Measurements from ENCODE around the gene ADGRF1.
"Not testable (repeated sequence)": the region's sequence is repeated elsewhere in the genome, so short reads cannot be mapped to it uniquely, and the experiment has no call there.

The ADGRF1 gene

GRCh38 chr6:47061309-47062300 lies 19.5 kb upstream of the ADGRF1 start:
- DNase-seq (ENCODE audit: low spot score), result no peak

DNA sequence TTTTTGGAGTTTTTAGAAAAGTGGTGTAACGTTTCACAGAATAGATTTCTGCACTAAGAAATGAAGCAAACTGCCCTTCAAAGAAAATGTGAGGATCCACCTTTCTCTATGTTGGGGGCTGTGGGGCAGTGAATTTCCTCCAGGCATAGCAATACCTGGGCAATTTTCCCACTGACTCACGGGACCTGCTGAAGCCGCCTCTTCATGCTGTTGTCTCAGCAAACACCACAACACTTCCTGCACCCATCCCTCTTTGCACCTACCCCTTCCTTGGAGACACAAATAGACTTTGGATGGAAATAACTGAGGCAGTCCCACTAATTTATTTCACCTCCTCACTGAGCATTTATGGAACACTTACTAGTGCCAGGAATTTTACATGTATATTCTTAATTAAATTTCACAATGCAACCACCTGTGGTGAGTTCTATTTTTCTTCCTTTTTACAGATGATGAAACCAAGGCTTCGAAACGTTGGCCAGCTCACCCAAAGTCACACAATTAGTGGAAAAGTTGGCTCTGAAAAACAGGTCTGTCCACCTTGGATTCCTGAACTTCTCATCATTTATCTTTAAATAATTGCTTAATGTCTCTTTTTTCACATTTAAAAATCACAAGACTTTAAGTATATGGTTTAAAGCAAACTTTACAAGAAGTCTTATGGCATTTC lies 17.2 kb upstream of the ADGRF1 start:
- DNase-seq (ENCODE audit: low spot score), result no peak

GRCh38 chr6:47057830-47058540 lies 15.9 kb upstream of the ADGRF1 start:
- DNase-seq (ENCODE audit: low spot score), result no peak

GRCh38 chr6:47056832-47057231 lies 14.7 kb upstream of the ADGRF1 start:
- DNase-seq (ENCODE audit: low spot score), result no peak

DNA sequence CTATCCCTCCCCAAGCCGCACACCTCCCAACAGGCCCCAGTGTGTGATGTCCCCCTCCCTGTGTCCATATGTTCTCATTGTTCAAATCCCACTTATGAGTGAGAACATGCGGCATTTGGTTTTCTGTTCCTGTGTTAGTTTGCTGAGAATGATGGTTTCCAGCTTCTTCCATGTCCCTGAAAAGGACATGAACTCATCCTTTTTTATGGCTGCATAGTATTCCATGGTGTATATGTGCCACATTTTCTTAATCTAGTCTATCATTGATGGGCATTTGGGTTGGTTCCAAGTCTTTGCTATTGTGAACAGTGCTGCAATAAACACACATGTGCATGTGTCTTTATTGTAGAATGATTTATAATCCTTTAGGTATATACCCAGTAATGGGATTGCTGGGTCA lies 12.2 kb upstream of the ADGRF1 start:
- DNase-seq (ENCODE audit: low spot score), result not testable (repeated sequence)

GRCh38 chr6:47048638-47049037 lies 6.5 kb upstream of the ADGRF1 start:
- DNase-seq (ENCODE audit: low spot score), result no peak

DNA sequence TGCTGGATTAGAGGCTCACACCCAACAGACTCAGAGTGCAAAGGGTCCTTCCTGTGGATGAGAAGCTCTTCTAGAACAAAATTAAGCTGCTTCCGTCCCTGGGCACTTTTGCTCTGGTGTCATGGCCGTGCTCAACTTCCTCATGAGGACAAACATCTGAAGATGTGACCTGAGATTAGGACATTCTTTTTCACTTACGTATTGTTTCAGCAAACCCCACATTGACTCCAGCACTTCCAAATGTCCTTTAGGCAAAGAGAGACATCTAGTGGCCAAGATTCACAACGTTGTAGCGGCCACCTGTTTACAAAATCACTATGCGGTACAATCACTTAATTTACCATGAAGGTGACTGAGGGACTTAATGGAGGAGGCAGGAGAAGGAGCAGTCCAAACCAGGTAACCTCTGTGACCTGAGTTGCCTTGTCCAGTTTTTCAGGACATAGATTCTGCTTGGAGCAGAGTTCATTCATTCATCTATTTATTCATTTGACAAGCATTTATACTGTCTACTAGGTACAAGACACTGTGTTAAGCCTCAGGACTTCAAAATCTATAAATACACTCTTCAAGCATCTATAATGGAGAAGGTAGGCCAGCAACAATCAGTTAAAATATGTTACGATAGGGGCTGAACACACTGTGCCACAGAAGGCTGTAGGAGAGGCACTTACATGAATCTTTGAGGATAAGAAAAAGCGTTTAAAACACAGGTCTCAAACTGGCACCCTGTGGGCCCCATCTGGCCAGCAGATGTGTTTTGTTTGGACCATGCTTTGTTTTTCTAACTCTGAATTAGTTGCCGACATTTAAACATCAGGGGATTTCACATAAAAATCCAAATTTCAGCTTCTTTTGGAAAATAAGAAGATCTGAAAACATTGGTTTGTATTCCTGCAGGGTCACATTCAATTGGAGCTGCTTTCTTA lies 5.6 kb upstream of the ADGRF1 start:
- DNase-seq (ENCODE audit: low spot score), result no peak

DNA sequence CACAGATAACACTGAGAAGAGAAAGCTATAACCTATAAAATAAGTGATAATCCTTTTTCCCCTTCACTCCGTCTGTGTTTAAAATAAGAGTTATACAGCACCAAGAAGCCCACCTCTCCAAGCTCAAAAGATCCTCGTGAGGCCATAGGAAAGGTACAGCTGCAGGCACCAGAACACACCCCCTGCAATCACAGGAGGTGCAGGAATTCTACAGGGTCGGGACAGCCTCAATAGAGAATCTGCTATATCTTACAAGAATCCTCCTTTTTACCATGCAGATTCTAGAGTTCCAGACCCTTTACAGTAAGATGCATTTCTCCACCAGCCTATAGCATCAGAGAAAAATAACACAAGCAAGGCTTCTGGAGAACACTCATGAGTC lies 5.0 kb upstream of the ADGRF1 start:
- DNase-seq (ENCODE audit: low spot score), result no peak

- DNase-seq (ENCODE audit: low spot score), result no peak
These were observed 2.3 kb upstream of the ADGRF1 start for GRCh38 chr6:47044397-47044796.

GRCh38 chr6:47043286-47043685 lies 1.2 kb upstream of the ADGRF1 start:
- no peak for DNase-seq (ENCODE audit: low spot score)

- DNase-seq (ENCODE audit: low spot score), result no peak
These were observed 391 bp downstream of the ADGRF1 start for GRCh38 chr6:47041741-47042140.

DNA sequence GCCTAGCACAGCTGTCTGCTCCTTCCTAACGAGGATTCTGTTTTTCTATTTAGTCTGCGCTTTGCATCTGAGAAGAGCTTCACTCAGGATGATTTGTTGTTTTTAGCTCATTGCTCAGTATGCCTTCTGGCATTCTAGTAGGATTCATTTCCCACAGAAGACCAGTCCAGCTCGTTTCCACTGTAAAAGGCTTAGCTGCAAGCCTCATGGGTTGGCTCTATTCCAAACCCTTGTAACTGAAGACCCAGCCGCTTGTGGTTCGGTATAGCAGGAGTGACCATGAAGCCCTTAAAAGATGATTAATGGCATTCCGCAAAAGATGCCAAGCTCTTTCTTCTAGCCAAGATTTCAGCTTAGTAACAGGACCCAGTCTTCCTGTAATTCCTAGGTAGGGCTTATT lies 7.2 kb downstream of the ADGRF1 start:
- DNase-seq (ENCODE audit: low spot score), result peak; percentile 67

DNA sequence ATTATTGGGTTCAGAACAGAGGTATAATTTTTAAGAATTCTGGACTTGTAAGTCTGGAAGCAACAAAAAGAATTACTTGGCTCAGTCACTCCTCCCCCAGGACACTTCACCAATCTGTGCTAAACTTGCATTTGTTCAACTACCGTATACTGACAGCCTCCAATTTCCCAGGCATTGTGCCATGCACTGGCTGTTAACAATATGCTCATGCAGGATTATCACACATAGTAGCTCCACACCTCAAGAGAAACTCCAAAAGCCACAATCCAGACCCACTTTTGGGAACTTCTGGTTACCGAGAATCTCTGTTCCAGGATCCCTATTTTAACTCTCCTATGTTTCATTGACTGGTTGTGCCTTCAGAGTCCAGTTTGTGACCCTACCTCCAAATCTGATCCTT lies 7.7 kb downstream of the ADGRF1 start:
- DNase-seq (ENCODE audit: low spot score), result no peak

- no peak for DNase-seq (ENCODE audit: low spot score)
These were observed 9.0 kb downstream of the ADGRF1 start for GRCh38 chr6:47032974-47033765.

GRCh38 chr6:47031656-47032055 lies 10.5 kb downstream of the ADGRF1 start:
- no peak for DNase-seq (ENCODE audit: low spot score)

GRCh38 chr6:47029865-47030561 lies 12.1 kb downstream of the ADGRF1 start:
- DNase-seq (ENCODE audit: low spot score), result no peak

DNA sequence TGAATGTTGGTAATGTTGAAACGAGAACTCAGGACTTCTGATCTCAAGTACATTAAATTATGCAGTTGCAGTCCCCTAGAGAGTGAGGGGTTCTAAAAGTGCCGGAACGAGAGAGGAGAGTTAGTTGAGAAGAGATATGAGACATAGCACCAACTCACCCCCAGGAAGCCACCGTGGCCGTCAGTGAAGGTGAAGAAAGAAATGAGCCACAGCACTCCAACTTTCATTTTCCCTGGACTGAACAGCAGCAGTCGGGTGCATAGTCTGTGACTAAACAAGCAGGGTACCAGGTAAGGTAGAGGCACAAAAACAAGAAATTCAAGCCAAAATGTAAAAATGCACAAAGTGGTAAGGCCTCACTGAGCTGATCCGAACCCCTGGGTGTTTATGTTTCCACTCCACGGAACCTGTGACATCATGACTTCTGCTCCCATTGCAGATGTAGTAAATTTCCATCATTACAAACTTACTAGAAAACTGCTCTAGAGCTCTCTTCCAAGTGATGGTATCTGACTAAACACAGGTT lies 13.2 kb downstream of the ADGRF1 start:
- no peak for DNase-seq (ENCODE audit: low spot score)

DNA sequence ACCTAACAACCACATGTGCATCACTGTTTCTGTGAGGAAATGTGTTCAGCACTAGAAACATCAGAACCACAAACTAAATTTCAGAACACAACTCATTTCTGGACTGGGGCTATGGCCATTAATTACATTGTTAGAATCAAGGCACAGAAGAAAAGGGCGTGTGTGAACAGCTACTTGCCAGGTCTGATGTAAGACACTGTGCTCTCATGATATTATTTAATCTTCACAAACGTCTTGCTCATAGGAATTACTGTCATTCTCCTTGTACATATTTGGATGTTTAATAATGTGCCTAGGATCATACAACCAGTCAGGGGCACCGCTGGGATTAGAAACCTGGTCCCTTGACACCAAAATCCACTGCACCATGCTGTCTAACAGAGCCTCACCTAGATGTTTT lies 14.8 kb downstream of the ADGRF1 start:
- no peak for DNase-seq (ENCODE audit: low spot score)

- DNase-seq (ENCODE audit: low spot score), result no peak
These were observed 15.5 kb downstream of the ADGRF1 start for GRCh38 chr6:47026679-47027078.

- DNase-seq (ENCODE audit: low spot score), result no peak
These were observed 18.6 kb downstream of the ADGRF1 start for GRCh38 chr6:47023573-47023972.
